Measurements from ENCODE around the gene ZCCHC14. TPM values are rescaled to one million over a fixed set of nuclear protein-coding genes. Genes with fewer than 3 reads are reported as not detected.

ZCCHC14 gene
- total and polyA plus RNA-seq, 2 of the 13 experiments (the other 11 are each of a cell fraction or from before 2014, with no cell fraction given): 12.4 to 12.5 TPM

DNA sequence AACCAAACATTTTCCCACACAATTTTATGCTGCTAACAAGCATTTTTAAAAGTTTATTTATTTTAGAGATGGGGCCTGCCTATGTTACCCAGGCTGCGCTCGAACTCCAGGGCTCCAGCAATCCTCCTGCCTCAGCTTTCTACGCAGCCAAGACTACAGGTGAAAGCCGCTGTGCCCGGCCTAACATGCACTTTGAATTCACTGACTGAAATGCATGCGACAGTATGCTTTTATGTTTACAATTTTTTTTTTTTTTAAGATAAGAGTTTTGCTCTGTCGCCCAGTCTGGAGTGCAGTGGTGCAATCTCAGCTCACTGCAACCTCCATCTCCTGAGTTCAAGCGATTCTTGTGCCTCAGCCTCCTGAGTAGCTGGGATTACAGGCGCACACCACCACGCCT, 52.9 kb downstream of the ZCCHC14 start (continued):
- TF ChIP-seq THRA (CRISPR knock-in tag; IDR thresholded peaks at IDR 0.05; ENCODE audit: borderline replicate concordance) (no peak), ZNF891 (CRISPR knock-in tag; IDR thresholded peaks at IDR 0.05) (no peak)

- Histone ChIP-seq H4K20me1 (ENCODE audit: insufficient read depth, low read length) (peaks cover 12% of the 10 kb centered on the region; the same call in 1 of the 2 replicates), H3K36me3 (replicated peaks in 1 of 2; ENCODE audit: control insufficient read depth in 1 of 2, insufficient read depth in 2 of 2, low read length in 2 of 2) (peaks cover 10 to 37% of the 10 kb centered on the region in 2 experiments; a peak in 4 of 5 replicates), H3K9ac (ENCODE audit: insufficient read depth, low read depth, low read length) (no peak overlapping the region), H3K27me3 (ENCODE audit: control insufficient read depth in 1 of 2, insufficient read depth in 2 of 2, low read length in 2 of 2) (no peaks in the 10 kb centered on the region), H3K4me3 (replicated peaks in 1 of 3; ENCODE audit: insufficient read depth in 1 of 3, low read depth in 2 of 3, low read length in 3 of 3) (no peak overlapping the region), H3K4me1 (ENCODE audit: insufficient read depth, low read length) (peaks cover 11% of the 10 kb centered on the region; the same call in 1 of the 2 replicates), H2AFZ (ENCODE audit: low read length) (no peak overlapping the region), H3K27ac (ENCODE audit: extremely low read length, insufficient read depth, low read length) (no peak overlapping the region), H3K9me3 (ENCODE audit: low read length) (no peaks in the 10 kb centered on the region), H3K79me2 (ENCODE audit: insufficient read depth, low read length) (peaks cover 26% of the 10 kb centered on the region), H3K4me2 (ENCODE audit: low read depth, low read length) (no peak overlapping the region)
- DNase-seq (ENCODE audit: low spot score) (no peak), FAIRE-seq (no peak), ATAC-seq (no peak)
- WGBS (ENCODE audit: low lambda C conversion rate): 97% methylated on average over 6 of the region's 9 CpGs
- BruUV-seq (replicated peaks): no TSS peak
- CTCF ChIA-PET (ENCODE audit: low intra/inter-chr PET ratio, low total read pairs): no interaction called here
- TF ChIP-seq ATF1 (CRISPR knock-in tag; IDR thresholded peaks at IDR 0.05) (no peak), RFX3 (CRISPR knock-in tag; IDR thresholded peaks at IDR 0.05) (no peak), MTF1 (CRISPR knock-in tag; IDR thresholded peaks at IDR 0.05) (no peak), ZNF432 (CRISPR knock-in tag; IDR thresholded peaks at IDR 0.05; ENCODE audit: borderline replicate concordance) (no peak), RFX1 (IDR thresholded peaks at IDR 0.05) (no peak), ZNF225 (CRISPR knock-in tag; IDR thresholded peaks at IDR 0.05) (no peak), DNMT3B (CRISPR knock-in tag; conservative IDR thresholded peaks at IDR 0.05) (no peak), ADNP (CRISPR knock-in tag; IDR thresholded peaks at IDR 0.05) (no peak), ZNF446 (CRISPR knock-in tag; IDR thresholded peaks at IDR 0.05) (no peak), REXO4 (CRISPR knock-in tag; IDR thresholded peaks at IDR 0.05; ENCODE audit: borderline replicate concordance) (no peak)
- POLR2A ChIA-PET: no interaction called here
- intact Hi-C loops (cut with micrococcal nuclease; ENCODE audit: unreplicated experiment): no loop called here
- in situ Hi-C loops (cut with HindIII; ENCODE audit: extremely low pct_ligation_motif_present, low pct_unique_long_range_greater_than_20kb): no loop called here
Observed at GRCh38 chr16:87438611-87438985, 54.2 kb downstream of the ZCCHC14 start.

All from HepG2 (cell line).